Tibial artery (tissue), 4 donors: ENCODE measurements around the gene RGPD3.
A peak's percentile ranks its signal among the peaks of the same experiment; 100 is the strongest.
"Not testable (repeated sequence)": the region's sequence is repeated elsewhere in the genome, so short reads cannot be mapped to it uniquely, and the experiment has no call there.

ENCODE experiments used
- DNase-seq, 2 donors: peaks; one replicate each; pipeline ENCODE4 v3.0.0-alpha.2; 2019
- H3K27ac ChIP-seq, 2 donors: fragments of 200-600 bp; sonication (generic) in 1 of 2; 1 replicate in 1 of 2; 2 replicates in 1 of 2; pipeline ENCODE4 v1.5.1; 2018 to 2019; ENCODE audit warnings: mild to moderate bottlenecking in 1 of 2
- H3K27me3 ChIP-seq, 2 donors: fragments of 200-600 bp; sonication (generic) in 1 of 2; one replicate each; pipeline versions ENCODE4 v1.5.1 to v1.6.0; 2016 to 2019
- H3K36me3 ChIP-seq, 3 donors: fragments of 200-600 bp; sonication (generic) in 2 of 3; one replicate each; pipeline ENCODE4 v1.5.1; 2016 to 2019; ENCODE audit warnings: mild to moderate bottlenecking in 2 of 3
- H3K4me1 ChIP-seq, 4 donors: fragments of 200-600 bp; sonication (generic) in 2 of 4; 1 replicate in 3 of 4; 2 replicates in 1 of 4; pipeline ENCODE4 v1.5.1; 2016 to 2019
- H3K4me3 ChIP-seq, 2 donors: fragments of 200-600 bp; sonication (generic) in 1 of 2; 1 replicate in 1 of 2; 2 replicates in 1 of 2; pipeline ENCODE4 v1.5.1; 2018 to 2019; ENCODE audit warnings: mild to moderate bottlenecking in 2 of 2
- H3K9me3 ChIP-seq, 3 donors: fragments of 200-600 bp; sonication (generic) in 1 of 3; one replicate each; pipeline ENCODE4 v1.5.1; 2016 to 2019
- intact Hi-C: fragments of 100-400 bp; cut with DNase I; formaldehyde crosslinking; loops from one replicate; pipeline ENCODE4 v1.15.0; 2023; ENCODE audit warnings: low total_unique reads
- TF ChIP-seq, protein P1 (sequence below), 2 experiments: fragments of 200-600 bp in 1 of 2; fragments of 450-650 bp in 1 of 2; IDR thresholded peaks; one replicate each; pipeline ENCODE4 v1.5.1; 2017 to 2019; ENCODE audit warnings: antibody characterized with exemption in 2 of 2, mild to moderate bottlenecking in 1 of 2, moderate library complexity in 1 of 2

Gene RGPD3

GRCh38 chr2:106468107-106468506 is at the start of gene RGPD3:
Gene RGPD3, minus strand, starts transcription at chr2:106468413. Its CDS starts 125 bp downstream, at chr2:106468288.
- H3K4me1 ChIP-seq, H3K9me3 ChIP-seq, H3K27me3 ChIP-seq, intact Hi-C loops, H3K27ac ChIP-seq, H3K4me3 ChIP-seq, H3K36me3 ChIP-seq, DNase-seq: not testable (repeated sequence)

GRCh38 chr2:106517329-106517728 is 49.1 kb upstream of the RGPD3 start:
- H3K4me1 ChIP-seq: peaks cover 0 to 6% (median 0%) of the 10 kb centered on the region in 4 donors
- TF ChIP-seq, protein P1, sequence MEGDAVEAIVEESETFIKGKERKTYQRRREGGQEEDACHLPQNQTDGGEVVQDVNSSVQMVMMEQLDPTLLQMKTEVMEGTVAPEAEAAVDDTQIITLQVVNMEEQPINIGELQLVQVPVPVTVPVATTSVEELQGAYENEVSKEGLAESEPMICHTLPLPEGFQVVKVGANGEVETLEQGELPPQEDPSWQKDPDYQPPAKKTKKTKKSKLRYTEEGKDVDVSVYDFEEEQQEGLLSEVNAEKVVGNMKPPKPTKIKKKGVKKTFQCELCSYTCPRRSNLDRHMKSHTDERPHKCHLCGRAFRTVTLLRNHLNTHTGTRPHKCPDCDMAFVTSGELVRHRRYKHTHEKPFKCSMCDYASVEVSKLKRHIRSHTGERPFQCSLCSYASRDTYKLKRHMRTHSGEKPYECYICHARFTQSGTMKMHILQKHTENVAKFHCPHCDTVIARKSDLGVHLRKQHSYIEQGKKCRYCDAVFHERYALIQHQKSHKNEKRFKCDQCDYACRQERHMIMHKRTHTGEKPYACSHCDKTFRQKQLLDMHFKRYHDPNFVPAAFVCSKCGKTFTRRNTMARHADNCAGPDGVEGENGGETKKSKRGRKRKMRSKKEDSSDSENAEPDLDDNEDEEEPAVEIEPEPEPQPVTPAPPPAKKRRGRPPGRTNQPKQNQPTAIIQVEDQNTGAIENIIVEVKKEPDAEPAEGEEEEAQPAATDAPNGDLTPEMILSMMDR (IDR thresholded peaks at IDR 0.05): no peak
- intact Hi-C loops: no loop called here
- H3K4me3 ChIP-seq: no peak overlapping the region
- no peaks in the 10 kb centered on the region for H3K9me3 ChIP-seq
- no peak overlapping the region for H3K27ac ChIP-seq
- DNase-seq: no peak
- H3K36me3 ChIP-seq: no peaks in the 10 kb centered on the region
- H3K27me3 ChIP-seq: no peaks in the 10 kb centered on the region

- H3K9me3 ChIP-seq: no peaks in the 10 kb centered on the region
- no peak for DNase-seq
- intact Hi-C loops: no loop called here
- no peaks in the 10 kb centered on the region for H3K27me3 ChIP-seq
- TF ChIP-seq, protein P1 (IDR thresholded peaks at IDR 0.05): no peak
- no peaks in the 10 kb centered on the region for H3K36me3 ChIP-seq
- H3K27ac ChIP-seq: no peak overlapping the region
- peaks cover 0 to 11% (median 2%) of the 10 kb centered on the region in 4 donors for H3K4me1 ChIP-seq
- no peak overlapping the region for H3K4me3 ChIP-seq
These were observed 48.7 kb upstream of the RGPD3 start for GRCh38 chr2:106516864-106517263.

DNA sequence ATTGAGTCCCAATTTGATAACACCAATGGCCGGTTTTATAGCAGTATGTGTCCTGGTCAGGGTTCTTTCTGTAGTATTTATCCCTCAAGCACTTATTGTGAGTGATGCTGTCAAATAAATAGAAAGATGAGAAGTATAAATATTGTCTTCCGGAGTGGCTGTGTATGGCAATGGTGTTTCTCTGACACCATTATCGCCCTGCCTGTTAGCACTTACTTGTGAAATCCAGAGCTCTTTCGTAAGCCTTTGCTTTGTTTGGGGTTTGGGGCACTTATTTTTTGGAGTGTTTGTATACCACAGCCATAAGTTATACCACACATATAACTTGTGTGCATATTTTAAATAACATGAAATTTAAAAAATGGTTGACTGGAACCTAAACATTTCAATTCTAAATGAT is 48.2 kb upstream of the RGPD3 start:
- TF ChIP-seq, protein P1 (IDR thresholded peaks at IDR 0.05): no peak
- no peaks in the 10 kb centered on the region for H3K27me3 ChIP-seq
- H3K27ac ChIP-seq: no peak overlapping the region
- DNase-seq: no peak
- H3K4me1 ChIP-seq: peaks cover 0 to 12% (median 2%) of the 10 kb centered on the region in 4 donors
- no peak overlapping the region for H3K4me3 ChIP-seq
- intact Hi-C loops: no loop called here
- H3K9me3 ChIP-seq: no peaks in the 10 kb centered on the region
- no peaks in the 10 kb centered on the region for H3K36me3 ChIP-seq

DNA sequence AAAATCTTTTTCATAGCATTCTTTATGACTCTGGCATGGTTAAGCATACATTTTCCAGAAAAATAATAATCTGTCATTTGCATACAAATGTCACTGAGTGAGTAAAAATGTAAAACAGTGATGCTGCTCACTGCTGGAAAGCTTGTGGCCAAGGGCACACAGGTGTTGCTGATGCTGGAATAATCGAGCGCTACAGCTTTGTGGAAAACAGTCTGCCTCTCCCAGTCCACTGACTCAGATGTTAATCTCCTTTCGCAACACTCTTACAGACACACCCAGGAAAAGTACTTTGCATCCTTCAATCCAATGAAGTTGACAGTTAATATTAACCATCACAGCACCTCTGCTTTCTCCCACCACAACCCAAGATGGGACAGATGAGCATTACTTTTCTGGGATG is 46.6 kb upstream of the RGPD3 start:
- H3K27me3 ChIP-seq, H3K27ac ChIP-seq, H3K9me3 ChIP-seq, H3K4me3 ChIP-seq, H3K36me3 ChIP-seq, DNase-seq, intact Hi-C loops: not testable (repeated sequence)
- peaks cover 0 to 17% (median 2%) of the 10 kb centered on the region in 4 donors for H3K4me1 ChIP-seq

DNA sequence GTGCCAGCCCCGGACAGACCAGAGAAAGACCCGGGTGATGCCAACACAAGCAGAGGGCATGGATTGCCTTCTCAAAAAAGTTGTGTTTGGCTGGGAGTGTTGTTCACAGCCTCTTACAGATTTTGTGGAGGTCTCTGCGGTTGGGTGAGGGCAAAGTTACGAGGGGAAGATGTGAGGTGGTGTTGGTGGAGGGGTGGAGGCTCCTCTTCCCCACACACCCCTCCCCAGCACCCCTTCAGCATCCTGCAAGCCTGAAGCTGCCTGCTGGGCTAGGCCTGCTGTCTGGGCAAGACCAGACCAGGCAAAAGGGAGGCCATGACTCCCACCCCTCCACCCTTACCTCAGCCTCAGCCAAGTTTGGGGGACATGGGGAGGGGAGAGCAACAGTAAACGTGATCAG is 45.2 kb upstream of the RGPD3 start:
- DNase-seq: peak in 1 of 2 donors; percentile 80
- H3K36me3 ChIP-seq, H3K27me3 ChIP-seq, H3K9me3 ChIP-seq, H3K4me3 ChIP-seq, intact Hi-C loops: not testable (repeated sequence)
- H3K4me1 ChIP-seq: peaks cover 0 to 17% (median 2%) of the 10 kb centered on the region in 4 donors
- peak overlapping the region in 1 of 2 donors; percentile 17 for H3K27ac ChIP-seq

DNA sequence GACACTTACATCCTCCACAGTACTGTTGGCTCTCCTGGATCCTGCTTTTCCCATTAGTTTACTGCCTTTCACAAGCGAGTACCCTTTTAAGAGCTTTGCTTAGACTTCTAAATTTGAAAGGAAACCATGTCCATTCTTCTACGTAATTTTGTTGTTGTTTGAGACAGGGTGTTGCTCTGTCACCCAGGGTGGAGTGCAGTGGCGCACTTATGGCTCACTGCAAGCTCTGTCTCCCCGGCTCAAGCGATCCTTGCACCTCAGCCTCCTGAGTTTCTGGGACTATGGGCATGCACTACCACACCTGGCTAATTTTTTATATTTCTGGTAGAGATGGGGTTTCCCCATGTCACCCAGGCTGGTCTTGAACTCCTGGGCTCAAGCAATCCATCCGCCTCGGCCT is 43.7 kb upstream of the RGPD3 start:
- H3K9me3 ChIP-seq, DNase-seq, H3K36me3 ChIP-seq, intact Hi-C loops, H3K27me3 ChIP-seq: not testable (repeated sequence)
- peak overlapping the region; percentile 24 to 30 for H3K4me3 ChIP-seq
- peaks cover 0 to 17% (median 2%) of the 10 kb centered on the region in 4 donors for H3K4me1 ChIP-seq
- peak overlapping the region; percentile 47 to 62 for H3K27ac ChIP-seq

DNA sequence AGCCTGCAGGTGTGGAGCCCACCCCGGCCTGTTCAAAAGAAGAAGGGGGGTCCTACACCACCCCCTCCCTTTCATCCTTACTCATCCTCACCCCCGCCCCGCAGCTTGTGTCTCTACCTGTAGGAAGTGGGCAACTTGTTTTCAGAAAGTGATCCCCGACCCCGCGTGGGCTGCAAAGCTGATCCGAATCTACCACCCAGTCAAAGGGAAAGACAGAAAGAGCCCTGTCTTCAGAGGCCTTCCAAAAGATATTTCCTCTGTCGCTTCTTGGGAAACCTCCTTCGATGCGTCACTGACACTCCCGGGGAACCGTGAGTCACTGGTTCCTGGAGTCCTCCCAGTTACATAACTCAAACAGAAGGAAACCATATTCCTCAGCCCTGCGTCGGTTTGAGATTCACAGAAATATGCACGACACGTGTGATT is 43.3 kb upstream of the RGPD3 start:
- peak; percentile 83 to 87 for DNase-seq
- H3K9me3 ChIP-seq, H3K27me3 ChIP-seq, H3K36me3 ChIP-seq, intact Hi-C loops: not testable (repeated sequence)
- Histone ChIP-seq H3K4me3 (peak overlapping the region; percentile 24 to 30), H3K27ac (peak overlapping the region; percentile 47 to 62), H3K4me1 (peaks cover 0 to 17% (median 2%) of the 10 kb centered on the region in 4 donors)

GRCh38 chr2:106510791-106511190 is 42.6 kb upstream of the RGPD3 start:
- H3K9me3 ChIP-seq, H3K36me3 ChIP-seq, H3K27me3 ChIP-seq, intact Hi-C loops, H3K4me3 ChIP-seq, H3K27ac ChIP-seq, DNase-seq: not testable (repeated sequence)
- H3K4me1 ChIP-seq: peaks cover 0 to 17% (median 2%) of the 10 kb centered on the region in 4 donors

GRCh38 chr2:106509374-106509770 is 41.2 kb upstream of the RGPD3 start:
- H3K36me3 ChIP-seq, H3K27me3 ChIP-seq, H3K4me3 ChIP-seq, DNase-seq, intact Hi-C loops, H3K27ac ChIP-seq, H3K9me3 ChIP-seq: not testable (repeated sequence)
- peaks cover 0 to 17% (median 2%) of the 10 kb centered on the region in 4 donors for H3K4me1 ChIP-seq

DNA sequence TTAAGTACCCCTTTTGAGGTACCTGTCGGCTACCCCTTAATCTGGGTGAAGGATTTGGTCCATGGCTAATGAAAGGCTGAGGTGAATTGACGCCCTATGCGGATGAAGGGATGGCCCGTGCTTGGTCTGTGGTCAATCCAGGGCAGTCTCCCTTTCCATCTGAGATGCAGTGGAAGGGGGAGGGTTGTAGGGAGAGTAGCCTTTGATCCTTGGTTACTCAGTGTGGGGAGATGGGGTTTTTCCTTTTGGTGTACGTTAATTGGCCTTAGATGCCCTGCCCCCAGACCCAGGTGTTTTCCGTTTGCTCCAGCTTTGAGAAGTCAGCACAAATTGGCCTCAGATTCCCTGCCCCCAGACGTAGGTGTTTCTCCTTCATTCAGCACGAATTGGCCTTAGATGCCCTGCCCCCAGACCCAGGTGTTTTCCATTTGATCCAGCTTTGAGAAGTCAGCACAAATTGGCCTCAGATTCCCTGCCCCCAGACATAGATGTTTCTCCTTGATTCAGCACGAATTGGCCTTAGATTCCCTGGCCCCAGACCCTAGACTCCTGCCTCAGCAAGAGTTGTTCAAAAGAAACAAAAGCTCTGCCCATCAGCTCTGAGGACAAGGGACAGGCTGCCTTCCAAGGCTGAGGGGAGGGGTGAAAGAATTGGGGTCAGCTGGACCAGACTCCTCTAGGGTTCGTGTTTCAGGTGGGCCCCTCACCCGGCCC is 40.6 kb upstream of the RGPD3 start:
- DNase-seq, intact Hi-C loops, H3K4me3 ChIP-seq, H3K27me3 ChIP-seq, H3K27ac ChIP-seq, H3K9me3 ChIP-seq, H3K36me3 ChIP-seq: not testable (repeated sequence)
- peaks cover 0 to 17% (median 2%) of the 10 kb centered on the region in 4 donors for H3K4me1 ChIP-seq
